OCI-LY3 (cell line): ENCODE data around the gene WWP2.

ENCODE experiments used
- H2AFZ ChIP-seq: fragments of 200-600, 300-600 bp; shearing (Covaris generic); 2 replicates; pipeline ENCODE4 v1.6.0; 2014; ENCODE audit warnings: antibody characterized with exemption, low read depth, low read length
- H3K27ac ChIP-seq: fragments of 200-600, 300-600 bp; sonication (generic); 2 replicates; pipeline ENCODE4 v1.5.1; 2014; ENCODE audit warnings: mild to moderate bottlenecking, low read length, moderate library complexity, mixed read lengths
- H3K27me3 ChIP-seq: fragments of 200-600, 300-600 bp; sonication (generic); 2 replicates; pipeline ENCODE4 v1.6.1; 2014; ENCODE audit warnings: low read depth, low read length, mixed read lengths
- H3K36me3 ChIP-seq: fragments of 200-600, 300-600 bp; sonication (generic); replicated peaks from 2 replicates; pipeline ENCODE3; 2014; ENCODE audit warnings: low read depth, low read length, mixed read lengths
- H3K4me1 ChIP-seq: fragments of 300-600, 200-600 bp; sonication (generic); 2 replicates; pipeline ENCODE4 v1.6.1; 2014; ENCODE audit warnings: low read length, mixed read lengths
- H3K4me2 ChIP-seq: fragments of 200-600, 300-600 bp; sonication (generic); 2 replicates; pipeline ENCODE4 v1.6.1; 2014; ENCODE audit warnings: low read length, mixed read lengths
- H3K4me3 ChIP-seq: fragments of 300-600, 200-600 bp; sonication (generic); 2 replicates; pipeline ENCODE4 v1.5.1; 2014; ENCODE audit warnings: antibody characterized with exemption, mild to moderate bottlenecking, low read length, moderate library complexity
- H3K79me2 ChIP-seq: fragments of 300-600, 200-600 bp; shearing (Covaris generic); 2 replicates; pipeline ENCODE4 v1.6.1; 2014; ENCODE audit warnings: mild to moderate bottlenecking, low read length, mixed read lengths
- H3K9ac ChIP-seq: fragments of 300-600, 200-600 bp; shearing (Covaris generic); 2 replicates; pipeline ENCODE4 v1.6.0; 2014; ENCODE audit warnings: mild to moderate bottlenecking, low read length, moderate library complexity
- H3K9me3 ChIP-seq: fragments of 200-600, 300-600 bp; shearing (Covaris generic); 2 replicates; pipeline ENCODE4 v1.6.1; 2014; ENCODE audit warnings: low read length, mixed read lengths; ENCODE audit not compliant: insufficient read depth
- H4K20me1 ChIP-seq: fragments of 200-600, 300-600 bp; sonication (generic); 2 replicates; pipeline ENCODE4 v1.6.1; 2016; ENCODE audit warnings: low read length, mixed read lengths; ENCODE audit not compliant: insufficient read depth
- EZH2phosphoT487 ChIP-seq: fragments of 200-600 bp; shearing (Covaris generic); IDR thresholded peaks from 2 replicates; pipeline ENCODE4 v1.6.1; 2018; ENCODE audit warnings: antibody characterized with exemption, mixed run types, low read depth
- TF ChIP-seq, protein P1 (sequence below): fragments of 200-600, 300-600 bp; sonication (generic); IDR thresholded peaks from 2 replicates; pipeline ENCODE4 v1.5.1; 2014; ENCODE audit warnings: antibody characterized with exemption, low read length, low read depth

WWP2 gene

DNA sequence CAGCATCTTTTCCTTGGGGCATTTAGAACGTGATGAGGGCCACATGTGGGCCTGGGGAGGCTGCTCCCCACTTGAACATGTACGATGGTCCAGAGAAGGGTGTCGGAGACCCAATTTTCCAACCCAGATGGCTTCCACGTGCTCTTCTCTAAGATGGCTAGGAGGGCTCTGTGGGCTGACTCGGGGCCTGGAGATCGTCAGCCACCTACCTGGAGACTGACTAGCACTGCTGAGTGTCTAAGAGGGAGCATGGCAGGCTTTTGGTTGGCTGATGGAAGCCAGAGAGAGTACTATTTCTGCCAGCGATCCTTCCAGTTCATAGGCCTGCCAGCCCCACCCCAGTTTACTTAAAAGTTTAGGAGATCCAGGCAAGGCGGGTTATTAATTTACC, 128.8 kb downstream of the WWP2 start:
- Histone ChIP-seq H3K36me3 (no peaks in the 10 kb centered on the region), H3K9ac (no peak overlapping the region), H4K20me1 (no peaks in the 10 kb centered on the region), H2AFZ (no peak overlapping the region), H3K4me3 (no peak overlapping the region), H3K27me3 (no peaks in the 10 kb centered on the region), H3K4me1 (no peaks in the 10 kb centered on the region), H3K4me2 (no peak overlapping the region), H3K9me3 (no peaks in the 10 kb centered on the region), H3K79me2 (no peaks in the 10 kb centered on the region), H3K27ac (no peak overlapping the region)
- TF ChIP-seq, protein P1, sequence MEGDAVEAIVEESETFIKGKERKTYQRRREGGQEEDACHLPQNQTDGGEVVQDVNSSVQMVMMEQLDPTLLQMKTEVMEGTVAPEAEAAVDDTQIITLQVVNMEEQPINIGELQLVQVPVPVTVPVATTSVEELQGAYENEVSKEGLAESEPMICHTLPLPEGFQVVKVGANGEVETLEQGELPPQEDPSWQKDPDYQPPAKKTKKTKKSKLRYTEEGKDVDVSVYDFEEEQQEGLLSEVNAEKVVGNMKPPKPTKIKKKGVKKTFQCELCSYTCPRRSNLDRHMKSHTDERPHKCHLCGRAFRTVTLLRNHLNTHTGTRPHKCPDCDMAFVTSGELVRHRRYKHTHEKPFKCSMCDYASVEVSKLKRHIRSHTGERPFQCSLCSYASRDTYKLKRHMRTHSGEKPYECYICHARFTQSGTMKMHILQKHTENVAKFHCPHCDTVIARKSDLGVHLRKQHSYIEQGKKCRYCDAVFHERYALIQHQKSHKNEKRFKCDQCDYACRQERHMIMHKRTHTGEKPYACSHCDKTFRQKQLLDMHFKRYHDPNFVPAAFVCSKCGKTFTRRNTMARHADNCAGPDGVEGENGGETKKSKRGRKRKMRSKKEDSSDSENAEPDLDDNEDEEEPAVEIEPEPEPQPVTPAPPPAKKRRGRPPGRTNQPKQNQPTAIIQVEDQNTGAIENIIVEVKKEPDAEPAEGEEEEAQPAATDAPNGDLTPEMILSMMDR, result no peak

DNA sequence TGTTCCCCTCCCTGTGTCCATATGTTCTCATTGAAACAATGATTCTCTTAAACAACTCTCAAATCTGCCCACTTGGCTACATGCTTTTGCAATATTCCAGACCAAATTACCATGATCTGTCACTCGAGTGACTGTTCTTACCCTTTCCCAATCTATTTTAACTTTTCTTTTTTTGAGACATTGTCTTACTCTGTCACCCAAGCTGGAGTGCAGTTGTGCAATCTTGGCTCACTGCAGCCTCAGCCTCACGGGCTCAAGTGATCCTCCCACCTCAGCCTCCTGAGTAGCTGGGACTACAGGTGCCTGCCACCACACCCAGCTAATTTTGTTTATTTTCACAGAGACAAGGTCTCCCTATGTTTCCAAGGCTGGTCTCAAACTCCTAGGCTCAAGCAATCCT, 130.2 kb downstream of the WWP2 start:
- no peak overlapping the region for H3K4me2 ChIP-seq
- no peak overlapping the region for H3K27ac ChIP-seq
- H3K4me1 ChIP-seq, result no peaks in the 10 kb centered on the region
- no peaks in the 10 kb centered on the region for H3K36me3 ChIP-seq
- H3K9me3 ChIP-seq, result no peaks in the 10 kb centered on the region
- no peak overlapping the region for H2AFZ ChIP-seq
- no peak overlapping the region for H3K4me3 ChIP-seq
- TF ChIP-seq, protein P1, result no peak
- no peak for TF ChIP-seq EZH2phosphoT487
- no peaks in the 10 kb centered on the region for H3K79me2 ChIP-seq
- H4K20me1 ChIP-seq, result no peaks in the 10 kb centered on the region
- no peak overlapping the region for H3K9ac ChIP-seq
- H3K27me3 ChIP-seq, result no peaks in the 10 kb centered on the region

DNA sequence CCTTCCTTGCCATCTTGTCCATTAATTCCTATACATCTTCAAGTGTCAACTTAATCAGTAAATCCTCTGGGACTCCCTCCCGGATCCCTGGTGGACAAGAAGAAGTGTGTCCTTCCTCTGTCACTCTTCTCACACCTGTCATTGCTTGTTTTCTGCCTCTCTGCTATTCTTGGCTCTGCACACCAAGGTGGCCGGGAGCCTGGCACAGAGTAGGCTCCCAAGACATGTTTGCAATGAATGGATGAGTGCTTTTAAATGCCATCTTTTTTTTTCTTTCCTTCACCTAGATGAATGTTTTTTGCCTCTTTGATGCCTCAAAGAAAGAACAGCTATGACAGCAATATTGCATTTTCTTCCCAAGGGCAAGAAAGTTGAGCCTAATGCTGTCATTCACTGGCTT, 131.0 kb downstream of the WWP2 start:
- Histone ChIP-seq H3K36me3 (no peaks in the 10 kb centered on the region), H4K20me1 (no peaks in the 10 kb centered on the region)

DNA sequence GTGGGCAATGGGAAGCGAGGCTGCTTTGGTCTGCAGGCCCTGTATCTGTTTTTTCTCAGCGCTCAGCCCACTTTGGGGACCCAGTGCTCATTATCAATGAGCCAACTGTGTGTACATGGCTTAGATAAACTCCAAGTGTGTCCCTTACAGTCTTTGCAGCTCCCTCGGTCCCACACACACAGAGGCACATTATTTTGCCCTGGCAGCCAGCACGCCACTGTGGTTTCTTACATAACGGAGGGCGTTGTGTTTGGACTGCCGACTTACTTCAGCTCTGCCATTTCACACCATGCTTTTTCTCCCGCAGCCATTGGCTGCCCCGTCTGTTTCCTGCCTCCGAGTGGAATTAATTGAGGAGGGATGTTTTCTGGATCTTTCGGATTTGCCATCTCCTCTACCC, 132.5 kb downstream of the WWP2 start:
- Histone ChIP-seq H3K27ac (no peak overlapping the region), H3K4me1 (no peaks in the 10 kb centered on the region), H3K9me3 (no peaks in the 10 kb centered on the region), H2AFZ (no peak overlapping the region), H3K27me3 (no peaks in the 10 kb centered on the region), H3K4me2 (no peak overlapping the region), H4K20me1 (no peaks in the 10 kb centered on the region), H3K4me3 (no peak overlapping the region), H3K36me3 (no peaks in the 10 kb centered on the region), H3K79me2 (no peaks in the 10 kb centered on the region), H3K9ac (no peak overlapping the region)
- TF ChIP-seq EZH2phosphoT487, result no peak
- TF ChIP-seq, protein P1, result no peak

More for the DNA sequence above, 131.0 kb downstream of the WWP2 start:
- Histone ChIP-seq H3K4me1 (no peaks in the 10 kb centered on the region), H3K27me3 (no peaks in the 10 kb centered on the region), H2AFZ (no peak overlapping the region), H3K9ac (no peak overlapping the region), H3K79me2 (no peaks in the 10 kb centered on the region), H3K4me3 (no peak overlapping the region), H3K9me3 (no peaks in the 10 kb centered on the region), H3K4me2 (no peak overlapping the region), H3K27ac (no peak overlapping the region)
- TF ChIP-seq, protein P1, result no peak
- TF ChIP-seq EZH2phosphoT487, result no peak
